Testis (tissue), 3 donors: Measurements from ENCODE around the gene CD2. TPM values are rescaled to one million over a fixed set of nuclear protein-coding genes. Genes with fewer than 3 reads are reported as not detected.

Source experiments
- DNase-seq: peaks from one replicate; pipeline ENCODE4 v3.0.0-alpha.2; 2019
- H3K27ac ChIP-seq, 2 donors: fragments of 200-600 bp; sonication (generic); one replicate each; pipeline ENCODE4 v1.5.1; 2019
- H3K27me3 ChIP-seq: fragments of 200-600 bp; sonication (generic); one replicate; pipeline ENCODE4 v1.5.1; 2019
- H3K36me3 ChIP-seq: fragments of 200-600 bp; sonication (generic); one replicate; pipeline ENCODE4 v1.5.1; 2017; ENCODE audit warnings: low read depth; ENCODE audit errors: missing control alignments
- H3K4me1 ChIP-seq: fragments of 200-600 bp; sonication (generic); one replicate; pipeline ENCODE4 v1.5.1; 2019
- H3K4me3 ChIP-seq, 2 donors: fragments of 200-600 bp; sonication (generic); one replicate each; pipeline ENCODE4 v1.5.1; 2017 to 2019
- H3K9me3 ChIP-seq: fragments of 200-600 bp; sonication (generic); one replicate; pipeline ENCODE4 v1.5.1; 2017
- POLR2A ChIP-seq: fragments of 450-650 bp; IDR thresholded peaks from one replicate; pipeline ENCODE4 v1.6.1; 2017; ENCODE audit warnings: antibody characterized with exemption, mild to moderate bottlenecking, moderate library complexity
- WGBS, 2 donors: methylation state at CpG; one replicate each; pipeline ENCODE4 v1.1.5; 2018; 5-methylcytosine and 5-hydroxymethylcytosine counted together
- intact Hi-C: fragments of 100-400 bp; cut with DNase I; formaldehyde crosslinking; loops from one replicate; pipeline ENCODE4 v1.15.1; 2023; ENCODE audit warnings: low total_unique reads
- polyA plus RNA-seq: library from polyadenylated mRNA; stranded (reverse); fragments of 350-450 nt; fragmentation: Illumina TruSeq; extraction: RNeasy Lipid Tissue Mini Kit (QIAGEN cat#74804); gene quantifications from one replicate; pipeline ENCODE4 v1.2.3, GENCODE V29; 2014; ENCODE audit warnings: low read depth, low replicate concordance; ENCODE audit not compliant: insufficient read depth
- total RNA-seq, 2 donors: library from RNA; depleted of rRNA; stranded (reverse); fragments of >200 nt; gene quantifications; one replicate each; pipeline ENCODE4 v1.2.3, GENCODE V29; 2016
- TF ChIP-seq, protein P1 (sequence below), 3 experiments: fragments of 450-650 bp in 2 of 3; fragments of 200-600 bp in 1 of 3; sonication (generic) in 1 of 3; IDR thresholded peaks; one replicate each; pipeline ENCODE4 v1.5.1; 2016 to 2019; ENCODE audit warnings: antibody characterized with exemption in 3 of 3, mild to moderate bottlenecking in 2 of 3, moderate library complexity in 1 of 3

The CD2 gene
- total and polyA plus RNA-seq, 3 donors from 2014 or later = 0.63 to 5.8 (median 1.4) TPM

DNA sequence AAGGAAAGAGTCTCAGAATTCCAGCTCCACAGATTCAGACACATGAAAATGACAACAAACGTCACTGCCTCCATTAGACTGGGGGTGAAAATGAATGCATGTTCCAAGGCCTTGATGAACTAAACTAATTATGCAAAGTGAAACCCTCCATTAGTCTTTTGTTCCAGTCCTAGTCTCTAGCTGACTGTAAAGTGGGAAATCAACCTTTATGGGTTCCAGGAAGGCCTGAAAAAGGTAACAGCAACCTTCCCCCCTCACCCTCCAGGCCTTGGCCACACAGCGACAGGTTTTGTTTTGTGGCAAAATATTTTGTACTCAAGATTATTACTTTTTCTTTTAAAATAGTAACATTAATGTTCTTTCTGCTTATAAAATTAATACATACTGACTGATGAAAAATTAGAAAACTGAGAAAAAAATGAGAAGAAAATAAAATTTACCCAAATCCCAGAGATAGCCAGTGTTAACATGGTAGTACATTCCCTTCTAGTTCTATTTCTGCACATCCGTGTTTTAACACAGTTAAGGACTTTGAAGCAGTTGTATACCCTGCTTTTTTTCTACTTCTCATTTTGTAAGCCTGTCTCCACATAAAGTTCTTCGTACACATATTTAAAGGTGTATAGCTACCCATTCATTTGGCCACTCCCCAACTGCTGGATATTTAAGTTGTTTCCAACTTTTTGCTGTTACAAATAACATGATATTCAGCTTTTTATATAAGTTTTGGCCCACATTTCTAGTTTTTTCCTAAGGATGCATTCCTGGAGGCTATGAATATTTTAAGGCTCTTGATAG is 60.9 kb downstream of the CD2 start:
- 72 to 80% methylated on average over 4 of the region's 4 CpGs for WGBS, 2 donors
- H3K27ac ChIP-seq = no peak overlapping the region
- intact Hi-C loops = no loop called here
- H3K27me3 ChIP-seq = no peaks in the 10 kb centered on the region
- H3K9me3 ChIP-seq = no peaks in the 10 kb centered on the region
- no peak overlapping the region for H3K4me3 ChIP-seq
- H3K4me1 ChIP-seq = no peaks in the 10 kb centered on the region
- H3K36me3 ChIP-seq = no peaks in the 10 kb centered on the region
- no peak for DNase-seq
- no peak for TF ChIP-seq POLR2A
- TF ChIP-seq, protein P1, sequence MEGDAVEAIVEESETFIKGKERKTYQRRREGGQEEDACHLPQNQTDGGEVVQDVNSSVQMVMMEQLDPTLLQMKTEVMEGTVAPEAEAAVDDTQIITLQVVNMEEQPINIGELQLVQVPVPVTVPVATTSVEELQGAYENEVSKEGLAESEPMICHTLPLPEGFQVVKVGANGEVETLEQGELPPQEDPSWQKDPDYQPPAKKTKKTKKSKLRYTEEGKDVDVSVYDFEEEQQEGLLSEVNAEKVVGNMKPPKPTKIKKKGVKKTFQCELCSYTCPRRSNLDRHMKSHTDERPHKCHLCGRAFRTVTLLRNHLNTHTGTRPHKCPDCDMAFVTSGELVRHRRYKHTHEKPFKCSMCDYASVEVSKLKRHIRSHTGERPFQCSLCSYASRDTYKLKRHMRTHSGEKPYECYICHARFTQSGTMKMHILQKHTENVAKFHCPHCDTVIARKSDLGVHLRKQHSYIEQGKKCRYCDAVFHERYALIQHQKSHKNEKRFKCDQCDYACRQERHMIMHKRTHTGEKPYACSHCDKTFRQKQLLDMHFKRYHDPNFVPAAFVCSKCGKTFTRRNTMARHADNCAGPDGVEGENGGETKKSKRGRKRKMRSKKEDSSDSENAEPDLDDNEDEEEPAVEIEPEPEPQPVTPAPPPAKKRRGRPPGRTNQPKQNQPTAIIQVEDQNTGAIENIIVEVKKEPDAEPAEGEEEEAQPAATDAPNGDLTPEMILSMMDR (IDR thresholded peaks at IDR 0.05) = no peak

DNA sequence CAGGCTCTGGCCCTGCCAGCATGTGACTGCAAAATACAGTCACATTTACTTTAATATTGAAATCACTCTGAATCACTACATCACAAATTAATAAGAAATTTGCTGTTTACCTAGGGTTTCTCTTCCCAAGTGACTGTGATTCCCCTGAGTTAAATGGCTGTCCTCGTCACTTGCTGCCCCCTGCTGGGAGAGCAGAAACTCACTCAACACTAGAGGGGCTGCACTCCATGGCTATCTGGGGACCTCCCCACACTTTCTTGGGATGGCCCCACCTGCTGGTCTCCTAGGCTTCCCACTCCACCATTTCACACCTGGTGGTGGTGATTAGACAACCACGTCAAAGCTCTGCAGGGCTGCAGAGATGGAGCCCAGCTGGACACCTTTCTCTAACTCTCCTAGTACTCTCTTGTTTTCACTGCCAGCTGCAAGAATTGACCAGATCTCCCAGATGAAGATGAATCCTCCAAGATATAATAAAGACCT is 63.4 kb downstream of the CD2 start:
- TF ChIP-seq POLR2A = no peak
- TF ChIP-seq, protein P1 (IDR thresholded peaks at IDR 0.05) = peak; percentile 39 to 42 (median 40)
- 57 to 70% methylated on average over 2 of the region's 2 CpGs for WGBS, 2 donors
- intact Hi-C loops = no loop called here

More for the DNA sequence above, 63.4 kb downstream of the CD2 start:
- H3K27me3 ChIP-seq = no peaks in the 10 kb centered on the region
- H3K4me3 ChIP-seq = no peak overlapping the region
- H3K4me1 ChIP-seq = no peaks in the 10 kb centered on the region
- H3K36me3 ChIP-seq = no peaks in the 10 kb centered on the region
- peak; percentile 56 for DNase-seq
- no peak overlapping the region for H3K27ac ChIP-seq
- no peaks in the 10 kb centered on the region for H3K9me3 ChIP-seq

Other genes with a start within 250 kb of the CD2 start
- 10 to 100 TPM; 11.4 to 14.9 TPM for gene CD58, start 183.4 kb upstream of the CD2 start, total RNA-seq
- gene CD58, start 183.4 kb upstream of the CD2 start, polyA plus RNA-seq = 15.0 TPM
- gene IGSF3, start 86.7 kb upstream of the CD2 start, total RNA-seq = 10 to 100 TPM; 15.4 to 27.2 TPM
- gene IGSF3, start 86.7 kb upstream of the CD2 start, polyA plus RNA-seq = 12.6 TPM
- gene PTGFRN, start 155.5 kb downstream of the CD2 start, total RNA-seq = 10 to 100 TPM; 26.8 to 28.1 TPM
- gene PTGFRN, start 155.5 kb downstream of the CD2 start, polyA plus RNA-seq = 32.0 TPM
- 1 to 10 TPM in 1 of 2 donors, under 1 TPM in 1; 0.79 to 1.2 TPM for gene CD101, start 247.3 kb downstream of the CD2 start, total RNA-seq
- 1.4 TPM for gene CD101, start 247.3 kb downstream of the CD2 start, polyA plus RNA-seq